Spleen (tissue), 11 donors: Measurements from ENCODE around the gene KLF6. TPM values are rescaled to one million over a fixed set of nuclear protein-coding genes. Genes with fewer than 3 reads are reported as not detected.

ENCODE experiments used
- DNase-seq: peaks from one replicate; pipeline ENCODE4 v3.0.0-alpha.2; 2020
- H3K27ac ChIP-seq, 8 donors: fragments of 200-600 bp; sonication (generic) in 7 of 8; 1 replicate in 4 of 8; 2 replicates in 4 of 8; pipeline versions ENCODE4 v1.5.0 to v1.8.0; 2016 to 2021; ENCODE audit warnings: inconsistent platforms in 4 of 8, mild to moderate bottlenecking in 4 of 8, moderate library complexity in 1 of 8
- H3K27me3 ChIP-seq, 7 donors: fragments of 200-600 bp; sonication (generic) in 6 of 7; replicated peaks in 1 of 7; 1 replicate in 4 of 7; 2 replicates in 3 of 7; pipeline versions ENCODE4 v1.5.0 to v1.8.0; 2016 to 2021; ENCODE audit warnings: inconsistent platforms in 3 of 7, mild to moderate bottlenecking in 1 of 7
- H3K36me3 ChIP-seq, 6 donors: fragments of 200-600 bp; sonication (generic) in 5 of 6; 1 replicate in 4 of 6; 2 replicates in 2 of 6; pipeline versions ENCODE4 v1.5.0 to v1.8.0; 2016 to 2021; ENCODE audit warnings: inconsistent platforms in 2 of 6
- H3K4me1 ChIP-seq, 6 donors: fragments of 200-600 bp; sonication (generic) in 5 of 6; 1 replicate in 3 of 6; 2 replicates in 3 of 6; pipeline versions ENCODE4 v1.5.0 to v1.8.0; 2016 to 2021; ENCODE audit warnings: inconsistent platforms in 3 of 6
- H3K4me3 ChIP-seq, 8 donors: fragments of 200-600 bp; sonication (generic) in 7 of 8; 1 replicate in 4 of 8; 2 replicates in 4 of 8; pipeline versions ENCODE4 v1.5.0 to v1.8.0; 2016 to 2021; ENCODE audit warnings: inconsistent platforms in 4 of 8, mild to moderate bottlenecking in 4 of 8, moderate library complexity in 2 of 8
- H3K9me3 ChIP-seq, 8 donors: fragments of 200-600 bp; sonication (generic) in 7 of 8; 1 replicate in 4 of 8; 2 replicates in 4 of 8; pipeline versions ENCODE4 v1.5.0 to v1.8.0; 2016 to 2021; ENCODE audit warnings: inconsistent platforms in 4 of 8
- CTCF ChIP-seq, 11 experiments: fragments of 200-600 bp in 7 of 11; fragments of 450-650 bp in 4 of 11; sonication (generic) in 4 of 11; IDR thresholded peaks in 8 of 11; conservative IDR thresholded peaks in 3 of 11; 1 replicate in 7 of 11; 2 replicates in 4 of 11; pipeline versions ENCODE4 v1.4.0 to v1.8.0; 2016 to 2021; ENCODE audit warnings: antibody characterized with exemption in 11 of 11, inconsistent platforms in 4 of 11, mild to moderate bottlenecking in 1 of 11
- POLR2A ChIP-seq, 3 donors: fragments of 450-650 bp; IDR thresholded peaks; one replicate each; pipeline ENCODE4 v1.5.1; 2017; ENCODE audit warnings: antibody characterized with exemption in 3 of 3, mild to moderate bottlenecking in 1 of 3
- POLR2AphosphoS5 ChIP-seq, 3 donors: sonication (generic); formaldehyde crosslinking; IDR thresholded peaks; one replicate each; pipeline ENCODE4 v1.5.1; 2017; ENCODE audit warnings: antibody characterized with exemption in 3 of 3
- WGBS, 5 donors: extraction: QIAGEN DNeasy Blood & Tissue Kit in 3 of 5; methylation state at CpG; one replicate each; pipeline versions ENCODE4 v1.1.5 to v1.1.7; 2013 to 2018; 5-methylcytosine and 5-hydroxymethylcytosine counted together
- intact Hi-C: fragments of 100-400 bp; cut with DNase I; formaldehyde crosslinking; loops from one replicate; pipeline ENCODE4 v1.15.0; 2023; ENCODE audit warnings: low total_unique reads
- polyA plus RNA-seq, 3 donors: library from polyadenylated mRNA; stranded (reverse); fragments of 200-250 nt; gene quantifications; one replicate each; pipeline ENCODE4 v1.2.1, GENCODE V29; 2013
- total RNA-seq, 7 donors: library from RNA; depleted of rRNA in 3 of 7; stranded (reverse); fragments of >200 nt in 3 of 7; fragmentation: NEBNext Ultra II Directional in 4 of 7; extraction: Animal tissue kit (Norgen Biotek cat#: 25700) in 4 of 7; gene quantifications; one replicate each; pipeline versions ENCODE4 v1.1.0 to v1.2.1, GENCODE V29; 2016 to 2021
- donor health status: healthy with polysubstance abuse.
- donor health status: DM: no; HTN: no; CAD: no; lungs with moderate emphysema.
- donor health status: DM: no; HTN: no; CAD: no.
- donor health status: Bipolar disorder and iron deficiency.
- donor health status: healthy.
- donor health status: DM: no; HTN: no; CAD: no.
- donor health status: DM: yes; HTN: yes; CAD: no.

The KLF6 gene
- total and polyA plus RNA-seq, 10 donors = 18.8 to 211 (median 92.2) TPM

- TF ChIP-seq POLR2AphosphoS5 (IDR thresholded peaks at IDR 0.05) (peak in 1 of 3 donors; percentile 50), CTCF (IDR thresholded peaks at IDR 0.05 in 8 of 11, conservative IDR thresholded peaks at IDR 0.05 in 3 of 11) (no peak)
- Histone ChIP-seq H3K27ac (peak overlapping the region; percentile 61 to 90 (median 82)), H3K9me3 (no peaks in the 10 kb centered on the region), H3K27me3 (no peaks in the 10 kb centered on the region), H3K36me3 (no peaks in the 10 kb centered on the region), H3K4me1 (peaks cover 15 to 61% (median 55%) of the 10 kb centered on the region in 6 donors), H3K4me3 (peak overlapping the region in 2 of 8 donors; percentile 17 to 47)
- WGBS, 5 donors = 9 to 31% (median 19%) methylated on average over 7 of the region's 7 CpGs
- intact Hi-C loops = no loop called here
- no peak for DNase-seq
Measured at GRCh38 chr10:3811291-3811870, 26.4 kb upstream of the KLF6 start.

GRCh38 chr10:3808689-3809199 lies 23.7 kb upstream of the KLF6 start:
- no peaks in the 10 kb centered on the region for H3K9me3 ChIP-seq
- no peaks in the 10 kb centered on the region for H3K36me3 ChIP-seq
- peak overlapping the region in 6 of 8 donors; percentile 61 to 90 (median 85) for H3K27ac ChIP-seq
- H3K4me1 ChIP-seq = peaks cover 22 to 87% (median 81%) of the 10 kb centered on the region in 6 donors
- no peaks in the 10 kb centered on the region for H3K27me3 ChIP-seq
- intact Hi-C loops = no loop called here
- H3K4me3 ChIP-seq = no peak overlapping the region
- no peak for DNase-seq
- WGBS, 5 donors = 93 to 98% (median 94%) methylated on average over 6 of the region's 6 CpGs
- TF ChIP-seq CTCF (IDR thresholded peaks at IDR 0.05 in 8 of 11, conservative IDR thresholded peaks at IDR 0.05 in 3 of 11) = no peak
- no peak for TF ChIP-seq POLR2A (IDR thresholded peaks at IDR 0.05)
- no peak for TF ChIP-seq POLR2AphosphoS5 (IDR thresholded peaks at IDR 0.05)

- H3K36me3 ChIP-seq = no peaks in the 10 kb centered on the region
- H3K4me3 ChIP-seq = peak overlapping the region in 1 of 8 donors; percentile 15
- H3K27me3 ChIP-seq = no peaks in the 10 kb centered on the region
- TF ChIP-seq POLR2AphosphoS5 (IDR thresholded peaks at IDR 0.05) (no peak), POLR2A (IDR thresholded peaks at IDR 0.05) (no peak), CTCF (IDR thresholded peaks at IDR 0.05 in 8 of 11, conservative IDR thresholded peaks at IDR 0.05 in 3 of 11) (no peak)
- no peak for DNase-seq
- no peaks in the 10 kb centered on the region for H3K9me3 ChIP-seq
- H3K27ac ChIP-seq = peak overlapping the region; percentile 49 to 90 (median 76)
- intact Hi-C loops = no loop called here
- 65 to 72% (median 65%) methylated on average over 12 of the region's 12 CpGs for WGBS, 5 donors
- peaks cover 22 to 94% (median 88%) of the 10 kb centered on the region in 6 donors for H3K4me1 ChIP-seq
Measured at GRCh38 chr10:3807928-3808496, 23.0 kb upstream of the KLF6 start.

GRCh38 chr10:3807211-3807927 lies 22.4 kb upstream of the KLF6 start:
- Histone ChIP-seq H3K27ac (peak overlapping the region; percentile 62 to 90 (median 84)), H3K27me3 (no peaks in the 10 kb centered on the region), H3K4me3 (peak overlapping the region in 1 of 8 donors; percentile 15), H3K4me1 (peaks cover 22 to 98% (median 88%) of the 10 kb centered on the region in 6 donors), H3K36me3 (no peaks in the 10 kb centered on the region), H3K9me3 (no peaks in the 10 kb centered on the region)
- DNase-seq = no peak
- WGBS, 5 donors = 75 to 88% (median 78%) methylated on average over 12 to 15 of the region's 15 CpGs
- intact Hi-C loops = no loop called here
- TF ChIP-seq CTCF (IDR thresholded peaks at IDR 0.05 in 8 of 11, conservative IDR thresholded peaks at IDR 0.05 in 3 of 11) = no peak
- TF ChIP-seq POLR2AphosphoS5 (IDR thresholded peaks at IDR 0.05) = no peak
